ENCODE measurements around the gene NEMP2.

The NEMP2 gene

DNA sequence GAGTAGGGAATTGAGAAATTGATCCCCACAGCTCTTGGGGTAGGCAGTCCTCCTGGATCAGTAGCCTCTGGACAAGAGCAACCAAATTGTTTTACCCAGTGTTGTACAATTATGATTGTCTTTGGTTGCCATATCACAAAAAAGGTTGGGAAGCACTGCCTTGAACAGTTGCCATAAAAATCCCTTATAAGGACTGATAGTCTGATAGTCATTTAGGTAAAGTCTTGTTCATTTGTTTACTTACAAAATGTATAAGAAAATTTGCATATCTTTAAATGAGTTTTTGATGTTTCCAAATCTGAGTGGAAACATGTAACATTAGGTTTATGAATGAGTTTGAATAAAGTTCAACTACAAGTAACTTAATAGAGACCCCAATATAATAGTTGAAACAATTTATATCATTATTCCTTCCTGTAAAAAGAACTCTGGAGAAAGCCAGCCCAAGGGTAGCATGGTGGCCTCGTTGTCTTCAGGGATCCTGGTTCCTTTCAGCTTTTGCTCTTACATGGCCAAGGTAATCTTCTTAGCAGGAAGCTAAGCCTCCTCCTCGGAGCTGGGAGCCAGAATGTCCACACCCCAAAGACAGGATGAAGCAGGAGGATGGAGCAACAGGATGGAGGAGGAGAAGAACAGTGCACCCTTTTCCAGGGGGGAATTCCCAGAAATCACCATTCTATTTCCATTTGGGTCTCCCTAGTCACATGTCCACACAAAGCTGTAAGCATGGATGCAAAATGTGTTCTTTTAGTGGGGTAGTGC, 35.7 kb upstream of the NEMP2 start:
- no peaks in the 10 kb centered on the region for H3K79me1 ChIP-seq (ENCODE audit: low read length)
- no CpG with 5 or more reads among the region's 2 CpGs for WGBS (ENCODE audit: extremely low coverage, insufficient coverage, insufficient read length)
- no peaks in the 10 kb centered on the region for H3K4me1 ChIP-seq (ENCODE audit: control insufficient read depth in 1 of 2, insufficient read depth in 2 of 2, low read length in 2 of 2)

DNA sequence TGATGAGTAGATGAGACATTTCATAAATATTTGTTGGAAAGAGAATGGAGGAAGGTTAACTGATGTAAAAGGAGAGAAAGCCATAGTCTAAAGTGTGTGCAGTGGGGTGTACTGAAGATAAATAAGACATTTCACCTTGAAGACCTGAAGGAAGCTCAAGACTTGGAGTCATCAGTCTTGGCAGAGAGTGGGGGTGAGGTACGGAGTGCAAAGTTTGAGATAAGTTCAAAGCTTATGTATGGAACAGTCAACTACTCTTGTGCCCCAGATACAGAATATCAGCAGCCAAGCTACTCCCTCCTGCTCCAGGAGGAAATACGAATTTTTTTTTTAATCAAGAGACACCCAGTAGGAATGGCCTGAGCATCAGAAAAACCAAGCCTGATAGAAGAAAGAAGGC, 30.3 kb upstream of the NEMP2 start:
- H4K8ac ChIP-seq (ENCODE audit: low read depth, low read length): no peak overlapping the region
- no peak overlapping the region for H3K9ac ChIP-seq (ENCODE audit: low read length)
- H3K36me3 ChIP-seq (ENCODE audit: control insufficient read depth in 1 of 2, insufficient read depth in 2 of 2, low read length in 2 of 2): no peaks in the 10 kb centered on the region
- no peak overlapping the region for H2BK12ac ChIP-seq (ENCODE audit: low read length)
- no peaks in the 10 kb centered on the region for H3K79me1 ChIP-seq (ENCODE audit: low read length)
- H3K79me2 ChIP-seq (ENCODE audit: control insufficient read depth, insufficient read depth, low read length, poor library complexity): no peaks in the 10 kb centered on the region
- no peak overlapping the region for H3K18ac ChIP-seq (ENCODE audit: low read length)
- no peak overlapping the region for H2AFZ ChIP-seq (ENCODE audit: insufficient read depth, low read length, poor library complexity)
- H2BK120ac ChIP-seq (ENCODE audit: insufficient read depth, low read length, poor library complexity): no peak overlapping the region
- H2AK5ac ChIP-seq (ENCODE audit: low read length): no peak overlapping the region
- H3K4ac ChIP-seq (ENCODE audit: low read depth, low read length): no peak overlapping the region
- H3K4me2 ChIP-seq (ENCODE audit: low read length): no peak overlapping the region
- no peak overlapping the region for H2BK5ac ChIP-seq (ENCODE audit: low read depth, low read length, poor library complexity)
- H4K12ac ChIP-seq (ENCODE audit: low read depth, low read length): no peak overlapping the region
- no peak overlapping the region for H3K14ac ChIP-seq (ENCODE audit: low read length)
- H3K27ac ChIP-seq (ENCODE audit: low read depth, low read length): no peak overlapping the region
- H3K9me3 ChIP-seq (ENCODE audit: insufficient read depth, low read depth, low read length): no peaks in the 10 kb centered on the region
- H3K4me3 ChIP-seq (ENCODE audit: low read depth, low read length): no peak overlapping the region
- H3K27me3 ChIP-seq (ENCODE audit: insufficient read depth, low read length): no peaks in the 10 kb centered on the region
- no peak overlapping the region for H4K91ac ChIP-seq (ENCODE audit: low read depth, low read length)
- no CpG with 5 or more reads among the region's 2 CpGs for WGBS (ENCODE audit: extremely low coverage, insufficient coverage, insufficient read length)
- no peak overlapping the region for H3K23ac ChIP-seq (ENCODE audit: low read length)
- no peaks in the 10 kb centered on the region for H3K4me1 ChIP-seq (ENCODE audit: control insufficient read depth in 1 of 2, insufficient read depth in 2 of 2, low read length in 2 of 2)
- DNase-seq: no peak

More for the DNA sequence above, 35.7 kb upstream of the NEMP2 start:
- no peak overlapping the region for H2AK5ac ChIP-seq (ENCODE audit: low read length)
- no peak overlapping the region for H3K4me2 ChIP-seq (ENCODE audit: low read length)
- H3K9me3 ChIP-seq (ENCODE audit: insufficient read depth, low read depth, low read length): no peaks in the 10 kb centered on the region
- no peaks in the 10 kb centered on the region for H3K36me3 ChIP-seq (ENCODE audit: control insufficient read depth in 1 of 2, insufficient read depth in 2 of 2, low read length in 2 of 2)
- H3K18ac ChIP-seq (ENCODE audit: low read length): no peak overlapping the region
- H4K12ac ChIP-seq (ENCODE audit: low read depth, low read length): no peak overlapping the region
- no peaks in the 10 kb centered on the region for H3K27me3 ChIP-seq (ENCODE audit: insufficient read depth, low read length)
- no peak for DNase-seq
- H3K9ac ChIP-seq (ENCODE audit: low read length): no peak overlapping the region
- H2BK120ac ChIP-seq (ENCODE audit: insufficient read depth, low read length, poor library complexity): no peak overlapping the region
- no peak overlapping the region for H4K91ac ChIP-seq (ENCODE audit: low read depth, low read length)
- H2BK5ac ChIP-seq (ENCODE audit: low read depth, low read length, poor library complexity): no peak overlapping the region
- H4K8ac ChIP-seq (ENCODE audit: low read depth, low read length): no peak overlapping the region
- no peak overlapping the region for H3K4me3 ChIP-seq (ENCODE audit: low read depth, low read length)
- no peak overlapping the region for H3K14ac ChIP-seq (ENCODE audit: low read length)
- no peak overlapping the region for H2BK12ac ChIP-seq (ENCODE audit: low read length)
- no peak overlapping the region for H2AFZ ChIP-seq (ENCODE audit: insufficient read depth, low read length, poor library complexity)
- H3K4ac ChIP-seq (ENCODE audit: low read depth, low read length): no peak overlapping the region
- no peak overlapping the region for H3K23ac ChIP-seq (ENCODE audit: low read length)
- H3K79me2 ChIP-seq (ENCODE audit: control insufficient read depth, insufficient read depth, low read length, poor library complexity): no peaks in the 10 kb centered on the region
- no peak overlapping the region for H3K27ac ChIP-seq (ENCODE audit: low read depth, low read length)

DNA sequence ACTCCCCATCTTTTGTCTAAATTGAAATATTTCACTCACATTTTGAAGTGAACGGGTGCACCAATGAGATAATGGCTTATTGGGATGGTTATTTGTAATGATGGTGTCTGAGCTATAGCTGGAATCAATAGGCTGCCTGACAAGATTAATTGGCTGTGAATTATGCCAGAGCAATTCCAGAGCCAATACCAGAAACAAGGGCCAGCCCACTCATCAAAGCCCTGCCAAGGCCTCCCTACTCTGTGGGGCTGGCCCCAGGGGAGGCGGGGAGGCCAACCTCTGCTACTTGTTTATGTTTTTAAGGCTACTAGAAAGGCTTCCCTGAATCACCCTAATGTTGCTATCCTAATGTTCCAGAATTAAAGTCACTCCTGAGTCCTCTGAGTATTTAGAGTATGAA, 29.1 kb upstream of the NEMP2 start:
- no peak for DNase-seq
- no peak overlapping the region for H4K12ac ChIP-seq (ENCODE audit: low read depth, low read length)
- WGBS (ENCODE audit: extremely low coverage, insufficient coverage, insufficient read length): no CpG with 5 or more reads among the region's 2 CpGs

DNA sequence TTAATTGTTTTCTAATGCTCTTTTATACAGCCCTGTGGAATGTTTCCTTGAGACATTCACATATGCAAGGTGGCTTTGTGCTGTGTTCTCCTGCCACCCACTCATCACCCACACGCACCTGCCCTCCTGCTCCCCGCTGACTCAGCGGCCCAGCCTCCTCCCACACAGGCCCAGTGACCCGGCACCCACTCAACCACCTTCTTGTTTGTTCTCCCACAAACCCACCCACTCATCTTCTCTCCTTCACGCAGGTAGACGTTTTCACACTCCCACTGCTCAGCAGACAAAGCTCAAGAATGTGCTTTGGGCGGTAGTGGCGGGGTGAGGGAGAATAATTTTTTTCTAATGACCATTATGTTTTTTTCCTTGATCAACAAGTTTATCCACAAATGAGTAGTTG, 28.6 kb upstream of the NEMP2 start:
- Histone ChIP-seq H3K4me1 (ENCODE audit: control insufficient read depth in 1 of 2, insufficient read depth in 2 of 2, low read length in 2 of 2) (no peaks in the 10 kb centered on the region), H3K14ac (ENCODE audit: low read length) (no peak overlapping the region), H3K4me3 (ENCODE audit: low read depth, low read length) (no peak overlapping the region), H2BK12ac (ENCODE audit: low read length) (no peak overlapping the region), H2AK5ac (ENCODE audit: low read length) (no peak overlapping the region), H2BK5ac (ENCODE audit: low read depth, low read length, poor library complexity) (no peak overlapping the region), H3K27ac (ENCODE audit: low read depth, low read length) (no peak overlapping the region), H3K79me2 (ENCODE audit: control insufficient read depth, insufficient read depth, low read length, poor library complexity) (no peaks in the 10 kb centered on the region), H2BK120ac (ENCODE audit: insufficient read depth, low read length, poor library complexity) (no peak overlapping the region), H4K8ac (ENCODE audit: low read depth, low read length) (no peak overlapping the region), H3K27me3 (ENCODE audit: insufficient read depth, low read length) (no peaks in the 10 kb centered on the region), H3K9me3 (ENCODE audit: insufficient read depth, low read depth, low read length) (no peaks in the 10 kb centered on the region), H3K18ac (ENCODE audit: low read length) (no peak overlapping the region), H4K12ac (ENCODE audit: low read depth, low read length) (no peak overlapping the region), H3K23ac (ENCODE audit: low read length) (no peak overlapping the region), H2AFZ (ENCODE audit: insufficient read depth, low read length, poor library complexity) (no peak overlapping the region), H3K4me2 (ENCODE audit: low read length) (no peak overlapping the region), H3K36me3 (ENCODE audit: control insufficient read depth in 1 of 2, insufficient read depth in 2 of 2, low read length in 2 of 2) (no peaks in the 10 kb centered on the region), H3K4ac (ENCODE audit: low read depth, low read length) (no peak overlapping the region), H3K9ac (ENCODE audit: low read length) (no peak overlapping the region), H3K79me1 (ENCODE audit: low read length) (no peaks in the 10 kb centered on the region), H4K91ac (ENCODE audit: low read depth, low read length) (no peak overlapping the region)
- WGBS (ENCODE audit: extremely low coverage, insufficient coverage, insufficient read length): no CpG with 5 or more reads among the region's 8 CpGs
- DNase-seq: no peak

More for the DNA sequence above, 29.1 kb upstream of the NEMP2 start:
- Histone ChIP-seq H3K36me3 (ENCODE audit: control insufficient read depth in 1 of 2, insufficient read depth in 2 of 2, low read length in 2 of 2) (no peaks in the 10 kb centered on the region), H3K4ac (ENCODE audit: low read depth, low read length) (no peak overlapping the region), H2BK5ac (ENCODE audit: low read depth, low read length, poor library complexity) (no peak overlapping the region), H4K91ac (ENCODE audit: low read depth, low read length) (no peak overlapping the region), H3K27me3 (ENCODE audit: insufficient read depth, low read length) (no peaks in the 10 kb centered on the region), H2AFZ (ENCODE audit: insufficient read depth, low read length, poor library complexity) (no peak overlapping the region), H3K4me1 (ENCODE audit: control insufficient read depth in 1 of 2, insufficient read depth in 2 of 2, low read length in 2 of 2) (no peaks in the 10 kb centered on the region), H3K27ac (ENCODE audit: low read depth, low read length) (no peak overlapping the region), H2BK12ac (ENCODE audit: low read length) (no peak overlapping the region), H2AK5ac (ENCODE audit: low read length) (no peak overlapping the region), H3K4me3 (ENCODE audit: low read depth, low read length) (no peak overlapping the region), H3K4me2 (ENCODE audit: low read length) (no peak overlapping the region), H3K9me3 (ENCODE audit: insufficient read depth, low read depth, low read length) (no peaks in the 10 kb centered on the region), H3K79me2 (ENCODE audit: control insufficient read depth, insufficient read depth, low read length, poor library complexity) (no peaks in the 10 kb centered on the region), H3K79me1 (ENCODE audit: low read length) (no peaks in the 10 kb centered on the region), H3K14ac (ENCODE audit: low read length) (no peak overlapping the region), H2BK120ac (ENCODE audit: insufficient read depth, low read length, poor library complexity) (no peak overlapping the region), H3K23ac (ENCODE audit: low read length) (no peak overlapping the region), H4K8ac (ENCODE audit: low read depth, low read length) (no peak overlapping the region), H3K9ac (ENCODE audit: low read length) (peak overlapping the region; percentile 38), H3K18ac (ENCODE audit: low read length) (no peak overlapping the region)
